B cell (primary cell): ENCODE data around the gene SETD9.

ENCODE experiments used
- EZH2 ChIP-seq: IDR thresholded peaks from 2 replicates; pipeline ENCODE4 v1.6.1; 2012; ENCODE audit warnings: borderline replicate concordance, low read depth, mild to moderate bottlenecking, moderate library complexity, low read length; ENCODE audit not compliant: insufficient read depth, poor library complexity, severe bottlenecking
- TF ChIP-seq, protein P1 (sequence below): fragments of 200-600 bp; IDR thresholded peaks from one replicate; pipeline ENCODE4 v1.8.0; 2022; ENCODE audit warnings: antibody characterized with exemption, mild to moderate bottlenecking

DNA sequence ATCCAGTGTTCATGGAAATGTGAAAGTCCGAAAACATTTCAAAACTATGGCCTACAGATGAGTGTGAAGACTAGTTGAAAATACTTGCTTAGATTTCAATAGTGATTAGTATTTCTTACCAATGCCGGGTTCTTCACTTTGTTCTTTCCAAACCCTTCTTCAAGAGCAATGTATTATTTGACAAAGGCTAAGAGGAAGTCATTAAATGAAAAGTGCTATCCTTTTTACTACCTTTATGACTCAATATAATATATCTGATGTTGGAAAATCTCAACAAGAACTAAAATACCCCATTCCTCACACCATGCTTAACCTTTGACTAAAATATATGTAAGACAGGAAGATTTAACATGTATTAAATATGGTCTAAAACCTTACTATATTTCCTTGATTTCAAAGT is 49.2 kb downstream of the SETD9 start:
- TF ChIP-seq, protein P1, sequence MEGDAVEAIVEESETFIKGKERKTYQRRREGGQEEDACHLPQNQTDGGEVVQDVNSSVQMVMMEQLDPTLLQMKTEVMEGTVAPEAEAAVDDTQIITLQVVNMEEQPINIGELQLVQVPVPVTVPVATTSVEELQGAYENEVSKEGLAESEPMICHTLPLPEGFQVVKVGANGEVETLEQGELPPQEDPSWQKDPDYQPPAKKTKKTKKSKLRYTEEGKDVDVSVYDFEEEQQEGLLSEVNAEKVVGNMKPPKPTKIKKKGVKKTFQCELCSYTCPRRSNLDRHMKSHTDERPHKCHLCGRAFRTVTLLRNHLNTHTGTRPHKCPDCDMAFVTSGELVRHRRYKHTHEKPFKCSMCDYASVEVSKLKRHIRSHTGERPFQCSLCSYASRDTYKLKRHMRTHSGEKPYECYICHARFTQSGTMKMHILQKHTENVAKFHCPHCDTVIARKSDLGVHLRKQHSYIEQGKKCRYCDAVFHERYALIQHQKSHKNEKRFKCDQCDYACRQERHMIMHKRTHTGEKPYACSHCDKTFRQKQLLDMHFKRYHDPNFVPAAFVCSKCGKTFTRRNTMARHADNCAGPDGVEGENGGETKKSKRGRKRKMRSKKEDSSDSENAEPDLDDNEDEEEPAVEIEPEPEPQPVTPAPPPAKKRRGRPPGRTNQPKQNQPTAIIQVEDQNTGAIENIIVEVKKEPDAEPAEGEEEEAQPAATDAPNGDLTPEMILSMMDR: no peak
- no peak for TF ChIP-seq EZH2
